ENCODE measurements around the gene TNPO2. TPM values are rescaled to one million over a fixed set of nuclear protein-coding genes. Genes with fewer than 3 reads are reported as not detected.

TNPO2 gene
- total and polyA plus RNA-seq, 2 of the 13 experiments (the other 11 are each of a cell fraction or from before 2014, with no cell fraction given) = 31.7 to 61.0 TPM

DNA sequence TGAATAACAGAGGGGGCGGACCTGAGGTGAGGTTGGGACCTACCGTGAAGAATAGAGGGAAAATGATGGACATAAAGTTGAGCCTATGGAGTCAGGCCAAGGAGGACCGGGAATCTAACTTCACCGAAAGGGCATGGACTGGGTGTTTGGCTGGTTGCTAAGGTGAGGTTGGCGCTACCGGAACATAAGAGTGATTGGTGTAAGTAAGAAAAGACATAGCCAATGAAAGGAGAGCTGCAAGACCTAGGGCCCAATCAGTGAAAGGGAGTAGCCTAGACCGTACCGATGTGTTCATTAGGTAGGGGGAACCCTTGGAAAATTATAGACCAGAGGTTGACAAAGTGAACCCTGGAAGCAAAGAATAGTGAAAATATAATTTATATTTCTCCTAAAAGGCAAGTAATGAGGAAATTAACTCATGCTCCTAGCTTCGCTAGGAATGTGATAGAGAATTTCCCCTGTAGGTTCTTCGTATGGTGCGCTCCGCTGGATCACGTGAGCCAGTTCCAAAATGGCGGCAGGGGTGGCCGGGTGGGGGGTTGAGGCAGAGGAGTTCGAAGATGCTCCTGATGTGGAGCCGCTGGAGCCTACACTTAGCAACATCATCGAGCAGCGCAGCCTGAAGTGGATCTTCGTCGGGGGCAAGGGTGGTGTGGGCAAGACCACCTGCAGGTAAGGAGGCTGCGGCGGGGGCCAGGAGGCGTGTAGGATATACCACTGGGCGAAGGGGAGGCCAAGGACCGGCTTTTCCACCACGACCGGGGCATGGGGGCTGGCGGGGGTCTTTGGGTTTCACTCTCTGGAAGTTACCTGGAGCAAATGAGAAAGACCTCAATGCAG, 13.5 kb upstream of the TNPO2 start, which contains the start of gene GET3 (continued):
- peak; percentile 18; the same call in 1 of the 2 replicates for TF ChIP-seq KDM2A (CRISPR knock-in tag; IDR thresholded peaks at IDR 0.05; ENCODE audit: borderline replicate concordance, low read depth)
- TF ChIP-seq, protein P1, sequence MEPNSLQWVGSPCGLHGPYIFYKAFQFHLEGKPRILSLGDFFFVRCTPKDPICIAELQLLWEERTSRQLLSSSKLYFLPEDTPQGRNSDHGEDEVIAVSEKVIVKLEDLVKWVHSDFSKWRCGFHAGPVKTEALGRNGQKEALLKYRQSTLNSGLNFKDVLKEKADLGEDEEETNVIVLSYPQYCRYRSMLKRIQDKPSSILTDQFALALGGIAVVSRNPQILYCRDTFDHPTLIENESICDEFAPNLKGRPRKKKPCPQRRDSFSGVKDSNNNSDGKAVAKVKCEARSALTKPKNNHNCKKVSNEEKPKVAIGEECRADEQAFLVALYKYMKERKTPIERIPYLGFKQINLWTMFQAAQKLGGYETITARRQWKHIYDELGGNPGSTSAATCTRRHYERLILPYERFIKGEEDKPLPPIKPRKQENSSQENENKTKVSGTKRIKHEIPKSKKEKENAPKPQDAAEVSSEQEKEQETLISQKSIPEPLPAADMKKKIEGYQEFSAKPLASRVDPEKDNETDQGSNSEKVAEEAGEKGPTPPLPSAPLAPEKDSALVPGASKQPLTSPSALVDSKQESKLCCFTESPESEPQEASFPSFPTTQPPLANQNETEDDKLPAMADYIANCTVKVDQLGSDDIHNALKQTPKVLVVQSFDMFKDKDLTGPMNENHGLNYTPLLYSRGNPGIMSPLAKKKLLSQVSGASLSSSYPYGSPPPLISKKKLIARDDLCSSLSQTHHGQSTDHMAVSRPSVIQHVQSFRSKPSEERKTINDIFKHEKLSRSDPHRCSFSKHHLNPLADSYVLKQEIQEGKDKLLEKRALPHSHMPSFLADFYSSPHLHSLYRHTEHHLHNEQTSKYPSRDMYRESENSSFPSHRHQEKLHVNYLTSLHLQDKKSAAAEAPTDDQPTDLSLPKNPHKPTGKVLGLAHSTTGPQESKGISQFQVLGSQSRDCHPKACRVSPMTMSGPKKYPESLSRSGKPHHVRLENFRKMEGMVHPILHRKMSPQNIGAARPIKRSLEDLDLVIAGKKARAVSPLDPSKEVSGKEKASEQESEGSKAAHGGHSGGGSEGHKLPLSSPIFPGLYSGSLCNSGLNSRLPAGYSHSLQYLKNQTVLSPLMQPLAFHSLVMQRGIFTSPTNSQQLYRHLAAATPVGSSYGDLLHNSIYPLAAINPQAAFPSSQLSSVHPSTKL (CRISPR knock-in tag; IDR thresholded peaks at IDR 0.05) = no peak
- no peak for TF ChIP-seq ETV5 (CRISPR knock-in tag; IDR thresholded peaks at IDR 0.05; ENCODE audit: borderline replicate concordance)
- TF ChIP-seq BORCS8-MEF2B (CRISPR knock-in tag; IDR thresholded peaks at IDR 0.05) = 0 out of 2 replicates have a peak, but pooled peaks have one; percentile 48
- TF ChIP-seq, protein P2, sequence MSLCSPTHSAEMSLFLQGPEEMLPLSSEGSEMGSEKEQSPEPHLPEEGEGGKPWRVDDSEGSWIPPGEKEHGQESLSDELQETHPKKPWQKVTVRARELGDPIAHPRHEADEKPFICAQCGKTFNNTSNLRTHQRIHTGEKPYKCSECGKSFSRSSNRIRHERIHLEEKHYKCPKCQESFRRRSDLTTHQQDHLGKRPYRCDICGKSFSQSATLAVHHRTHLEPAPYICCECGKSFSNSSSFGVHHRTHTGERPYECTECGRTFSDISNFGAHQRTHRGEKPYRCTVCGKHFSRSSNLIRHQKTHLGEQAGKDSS (CRISPR knock-in tag; IDR thresholded peaks at IDR 0.05; ENCODE audit: borderline replicate concordance, low read depth) = no peak
- 0 out of 2 replicates have a peak, but pooled peaks have one; percentile 10 for TF ChIP-seq ZFP90 (CRISPR knock-in tag; IDR thresholded peaks at IDR 0.05; ENCODE audit: borderline replicate concordance)
- TF ChIP-seq, protein P3, sequence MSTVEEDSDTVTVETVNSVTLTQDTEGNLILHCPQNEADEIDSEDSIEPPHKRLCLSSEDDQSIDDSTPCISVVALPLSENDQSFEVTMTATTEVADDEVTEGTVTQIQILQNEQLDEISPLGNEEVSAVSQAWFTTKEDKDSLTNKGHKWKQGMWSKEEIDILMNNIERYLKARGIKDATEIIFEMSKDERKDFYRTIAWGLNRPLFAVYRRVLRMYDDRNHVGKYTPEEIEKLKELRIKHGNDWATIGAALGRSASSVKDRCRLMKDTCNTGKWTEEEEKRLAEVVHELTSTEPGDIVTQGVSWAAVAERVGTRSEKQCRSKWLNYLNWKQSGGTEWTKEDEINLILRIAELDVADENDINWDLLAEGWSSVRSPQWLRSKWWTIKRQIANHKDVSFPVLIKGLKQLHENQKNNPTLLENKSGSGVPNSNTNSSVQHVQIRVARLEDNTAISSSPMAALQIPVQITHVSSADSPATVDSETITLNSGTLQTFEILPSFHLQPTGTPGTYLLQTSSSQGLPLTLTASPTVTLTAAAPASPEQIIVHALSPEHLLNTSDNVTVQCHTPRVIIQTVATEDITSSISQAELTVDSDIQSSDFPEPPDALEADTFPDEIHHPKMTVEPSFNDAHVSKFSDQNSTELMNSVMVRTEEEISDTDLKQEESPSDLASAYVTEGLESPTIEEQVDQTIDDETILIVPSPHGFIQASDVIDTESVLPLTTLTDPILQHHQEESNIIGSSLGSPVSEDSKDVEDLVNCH (CRISPR knock-in tag; IDR thresholded peaks at IDR 0.05) = no peak
- no peak for TF ChIP-seq PHB2 (IDR thresholded peaks at IDR 0.05; ENCODE audit: partially characterized antibody)
- peak; percentile 37; the same call in 1 of the 2 replicates for TF ChIP-seq MXD4 (CRISPR knock-in tag; IDR thresholded peaks at IDR 0.05)
- TF ChIP-seq, protein P4, sequence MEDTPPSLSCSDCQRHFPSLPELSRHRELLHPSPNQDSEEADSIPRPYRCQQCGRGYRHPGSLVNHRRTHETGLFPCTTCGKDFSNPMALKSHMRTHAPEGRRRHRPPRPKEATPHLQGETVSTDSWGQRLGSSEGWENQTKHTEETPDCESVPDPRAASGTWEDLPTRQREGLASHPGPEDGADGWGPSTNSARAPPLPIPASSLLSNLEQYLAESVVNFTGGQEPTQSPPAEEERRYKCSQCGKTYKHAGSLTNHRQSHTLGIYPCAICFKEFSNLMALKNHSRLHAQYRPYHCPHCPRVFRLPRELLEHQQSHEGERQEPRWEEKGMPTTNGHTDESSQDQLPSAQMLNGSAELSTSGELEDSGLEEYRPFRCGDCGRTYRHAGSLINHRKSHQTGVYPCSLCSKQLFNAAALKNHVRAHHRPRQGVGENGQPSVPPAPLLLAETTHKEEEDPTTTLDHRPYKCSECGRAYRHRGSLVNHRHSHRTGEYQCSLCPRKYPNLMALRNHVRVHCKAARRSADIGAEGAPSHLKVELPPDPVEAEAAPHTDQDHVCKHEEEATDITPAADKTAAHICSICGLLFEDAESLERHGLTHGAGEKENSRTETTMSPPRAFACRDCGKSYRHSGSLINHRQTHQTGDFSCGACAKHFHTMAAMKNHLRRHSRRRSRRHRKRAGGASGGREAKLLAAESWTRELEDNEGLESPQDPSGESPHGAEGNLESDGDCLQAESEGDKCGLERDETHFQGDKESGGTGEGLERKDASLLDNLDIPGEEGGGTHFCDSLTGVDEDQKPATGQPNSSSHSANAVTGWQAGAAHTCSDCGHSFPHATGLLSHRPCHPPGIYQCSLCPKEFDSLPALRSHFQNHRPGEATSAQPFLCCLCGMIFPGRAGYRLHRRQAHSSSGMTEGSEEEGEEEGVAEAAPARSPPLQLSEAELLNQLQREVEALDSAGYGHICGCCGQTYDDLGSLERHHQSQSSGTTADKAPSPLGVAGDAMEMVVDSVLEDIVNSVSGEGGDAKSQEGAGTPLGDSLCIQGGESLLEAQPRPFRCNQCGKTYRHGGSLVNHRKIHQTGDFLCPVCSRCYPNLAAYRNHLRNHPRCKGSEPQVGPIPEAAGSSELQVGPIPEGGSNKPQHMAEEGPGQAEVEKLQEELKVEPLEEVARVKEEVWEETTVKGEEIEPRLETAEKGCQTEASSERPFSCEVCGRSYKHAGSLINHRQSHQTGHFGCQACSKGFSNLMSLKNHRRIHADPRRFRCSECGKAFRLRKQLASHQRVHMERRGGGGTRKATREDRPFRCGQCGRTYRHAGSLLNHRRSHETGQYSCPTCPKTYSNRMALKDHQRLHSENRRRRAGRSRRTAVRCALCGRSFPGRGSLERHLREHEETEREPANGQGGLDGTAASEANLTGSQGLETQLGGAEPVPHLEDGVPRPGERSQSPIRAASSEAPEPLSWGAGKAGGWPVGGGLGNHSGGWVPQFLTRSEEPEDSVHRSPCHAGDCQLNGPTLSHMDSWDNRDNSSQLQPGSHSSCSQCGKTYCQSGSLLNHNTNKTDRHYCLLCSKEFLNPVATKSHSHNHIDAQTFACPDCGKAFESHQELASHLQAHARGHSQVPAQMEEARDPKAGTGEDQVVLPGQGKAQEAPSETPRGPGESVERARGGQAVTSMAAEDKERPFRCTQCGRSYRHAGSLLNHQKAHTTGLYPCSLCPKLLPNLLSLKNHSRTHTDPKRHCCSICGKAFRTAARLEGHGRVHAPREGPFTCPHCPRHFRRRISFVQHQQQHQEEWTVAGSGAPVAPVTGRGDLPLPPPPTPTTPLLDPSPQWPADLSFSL (CRISPR knock-in tag; IDR thresholded peaks at IDR 0.05) = no peak
- no peak; the same call in 1 of the 2 replicates for TF ChIP-seq BRD4 (CRISPR knock-in tag; IDR thresholded peaks at IDR 0.05)
- TF ChIP-seq, protein P5, sequence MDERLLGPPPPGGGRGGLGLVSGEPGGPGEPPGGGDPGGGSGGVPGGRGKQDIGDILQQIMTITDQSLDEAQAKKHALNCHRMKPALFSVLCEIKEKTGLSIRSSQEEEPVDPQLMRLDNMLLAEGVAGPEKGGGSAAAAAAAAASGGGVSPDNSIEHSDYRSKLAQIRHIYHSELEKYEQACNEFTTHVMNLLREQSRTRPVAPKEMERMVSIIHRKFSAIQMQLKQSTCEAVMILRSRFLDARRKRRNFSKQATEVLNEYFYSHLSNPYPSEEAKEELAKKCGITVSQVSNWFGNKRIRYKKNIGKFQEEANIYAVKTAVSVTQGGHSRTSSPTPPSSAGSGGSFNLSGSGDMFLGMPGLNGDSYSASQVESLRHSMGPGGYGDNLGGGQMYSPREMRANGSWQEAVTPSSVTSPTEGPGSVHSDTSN (CRISPR knock-in tag; IDR thresholded peaks at IDR 0.05) = peak; percentile 91
